H1 (cell line): ENCODE data around the gene FSTL4. TPM values are rescaled to one million over a fixed set of nuclear protein-coding genes. Genes with fewer than 3 reads are reported as not detected.

Experiments used
- ASH2L ChIP-seq: fragments of 200-600, 300-600 bp; sonication (generic); IDR thresholded peaks from one replicate; pipeline ENCODE4 v1.7.1; 2017; ENCODE audit warnings: low read length
- CEBPB ChIP-seq: IDR thresholded peaks from 2 replicates; pipeline ENCODE4 v1.6.1; 2012; ENCODE audit warnings: low read depth, low read length
- CREB1 ChIP-seq: IDR thresholded peaks from 2 replicates; pipeline ENCODE4 v1.6.1; 2012; ENCODE audit warnings: inconsistent platforms
- EP300 ChIP-seq, 2 experiments: IDR thresholded peaks; 1 replicate in 1 of 2; 2 replicates in 1 of 2; pipeline ENCODE4 v1.6.1; 2011 to 2012; ENCODE audit warnings: low read depth in 2 of 2, low read length in 2 of 2, mild to moderate bottlenecking in 2 of 2, borderline replicate concordance in 1 of 2, inconsistent platforms in 1 of 2, moderate library complexity in 1 of 2
- NRF1 ChIP-seq: IDR thresholded peaks from 2 replicates; pipeline ENCODE4 v1.6.1; 2011; ENCODE audit warnings: mild to moderate bottlenecking, low read depth, low read length, improper control_type of control experiment
- SIRT6 ChIP-seq: IDR thresholded peaks from one replicate; pipeline ENCODE4 v1.7.1; 2012; ENCODE audit warnings: low read length, inconsistent platforms
- polyA plus RNA-seq, 7 experiments: library from polyadenylated mRNA; depleted of rRNA in 3 of 7; stranded (reverse) in 5 of 7; unstranded in 2 of 7; fragments of >200 nt in 5 of 7; fragments of 200-250 nt in 2 of 7; gene quantifications; 1 replicate in 5 of 7; 2 replicates in 1 of 7; 4 replicates in 1 of 7; pipeline versions ENCODE4 v1.2.1 to v1.2.3, GENCODE V29; 2011 to 2013; ENCODE audit warnings: missing spikeins in 2 of 7, mixed read lengths in 2 of 7
- total RNA-seq: library from RNA; stranded (reverse); fragmentation: NEBNext Ultra II Directional; extraction: Animal tissue kit (Norgen Biotek cat#: 25700); gene quantifications from 2 replicates; pipeline ENCODE4 v1.2.1, GENCODE V29; 2021

The FSTL4 gene
- total and polyA plus RNA-seq, 2 of the 8 experiments (the other 6 are each of a cell fraction or from before 2014, with no cell fraction given), result 3.1 to 4.1 TPM

GRCh38 chr5:133367984-133368383 is 244.4 kb downstream of the FSTL4 start (continued):
- TF ChIP-seq EP300 (IDR thresholded peaks at IDR 0.05; ENCODE audit: borderline replicate concordance in 1 of 2, low read depth in 2 of 2, low read length in 2 of 2) (no peak), CEBPB (no peak), SIRT6 (no peak), CREB1 (no peak), ASH2L (no peak), NRF1 (no peak)
